Smooth muscle cell (in vitro differentiated cells): ENCODE data around the gene ERCC6L. TPM values are rescaled to one million over a fixed set of nuclear protein-coding genes. Genes with fewer than 3 reads are reported as not detected.

Experiments
- DNase-seq: peaks from one replicate; lab custom pipeline; 2025; ENCODE audit not compliant: unreplicated experiment; lab: John Stamatoyannopoulos, UW
- H2AFZ ChIP-seq: fragments of 200-600 bp; sonication (generic); 2 replicates; pipeline ENCODE4 v1.6.0; 2016; ENCODE audit warnings: antibody characterized with exemption, low read depth, mild to moderate bottlenecking
- H3F3A ChIP-seq: fragments of 200-600 bp; sonication (generic); 2 replicates; pipeline ENCODE4 v1.6.0; 2017; ENCODE audit warnings: antibody characterized with exemption, low read depth
- H3K27ac ChIP-seq: fragments of 200-600 bp; sonication (generic); 2 replicates; pipeline ENCODE4 v1.5.1; 2016; ENCODE audit warnings: low read depth, mild to moderate bottlenecking
- H3K27me3 ChIP-seq: fragments of 200-600 bp; sonication (generic); 2 replicates; pipeline ENCODE4 v1.6.1; 2016; ENCODE audit warnings: low read depth, mild to moderate bottlenecking
- H3K36me3 ChIP-seq: fragments of 200-600 bp; sonication (generic); 2 replicates; pipeline ENCODE4 v1.5.1; 2016; ENCODE audit warnings: low read depth
- H3K4me1 ChIP-seq: fragments of 200-600 bp; sonication (generic); 2 replicates; pipeline ENCODE4 v1.5.1; 2016; ENCODE audit warnings: low read depth
- H3K4me2 ChIP-seq: fragments of 200-600 bp; sonication (generic); 2 replicates; pipeline ENCODE4 v1.6.0; 2016; ENCODE audit warnings: mild to moderate bottlenecking
- H3K4me3 ChIP-seq: fragments of 200-600 bp; sonication (generic); 2 replicates; pipeline ENCODE4 v1.5.1; 2016; ENCODE audit warnings: mild to moderate bottlenecking
- H3K79me2 ChIP-seq: fragments of 200-600 bp; sonication (generic); 2 replicates; pipeline ENCODE4 v1.6.0; 2016; ENCODE audit warnings: low read depth, mild to moderate bottlenecking
- H3K9ac ChIP-seq: fragments of 200-600 bp; sonication (generic); 2 replicates; pipeline ENCODE4 v1.6.0; 2016; ENCODE audit warnings: low read depth
- H3K9me3 ChIP-seq: fragments of 200-600 bp; sonication (generic); replicated peaks from 2 replicates; pipeline ENCODE4 v1.5.1; 2016; ENCODE audit warnings: low read depth
- H4K20me1 ChIP-seq: fragments of 200-600 bp; sonication (generic); 2 replicates; pipeline ENCODE4 v1.6.0; 2016; ENCODE audit warnings: low read depth
- CTCF ChIP-seq: fragments of 200-600 bp; sonication (generic); IDR thresholded peaks from 2 replicates; pipeline ENCODE4 v1.5.1; 2017; ENCODE audit warnings: borderline replicate concordance, mild to moderate bottlenecking, antibody characterized with exemption; ENCODE audit not compliant: insufficient read depth, poor library complexity, severe bottlenecking
- WGBS: methylation state at CpG from one replicate; pipeline ENCODE4 v1.1.7; 2016; ENCODE audit warnings: low lambda C conversion rate; 5-methylcytosine and 5-hydroxymethylcytosine counted together
- polyA plus RNA-seq: library from polyadenylated mRNA; unstranded; fragments of >200 nt; fragmentation: Nextera tagmentation; extraction: Ambion mirVana; gene quantifications from 2 replicates; pipeline ENCODE4 v1.2.1, GENCODE V29; 2016
- total RNA-seq: library from RNA; depleted of rRNA; stranded (reverse); fragments of >200 nt; gene quantifications from 2 replicates; pipeline ENCODE4 v1.2.3, GENCODE V29; 2014

The ERCC6L gene
- total and polyA plus RNA-seq, 2 experiments from 2014 or later = 0.89 to 1.5 TPM

GRCh38 chrX:72208126-72208800, 30.6 kb downstream of the ERCC6L start:
- TF ChIP-seq CTCF = no peak
- no peak for DNase-seq
- Histone ChIP-seq H3K4me2 (no peak overlapping the region), H3K9me3 (no peaks in the 10 kb centered on the region), H3F3A (no peaks in the 10 kb centered on the region), H3K36me3 (no peaks in the 10 kb centered on the region), H2AFZ (no peak overlapping the region), H3K27me3 (no peaks in the 10 kb centered on the region), H3K79me2 (no peaks in the 10 kb centered on the region), H3K4me3 (no peak overlapping the region), H3K4me1 (no peaks in the 10 kb centered on the region), H3K27ac (no peak overlapping the region), H4K20me1 (no peaks in the 10 kb centered on the region), H3K9ac (no peak overlapping the region)
- WGBS = 85% methylated on average over 4 of the region's 4 CpGs

- no peak overlapping the region for H3K27ac ChIP-seq
- no peak overlapping the region for H3K9ac ChIP-seq
- no peaks in the 10 kb centered on the region for H3K36me3 ChIP-seq
- H4K20me1 ChIP-seq = no peaks in the 10 kb centered on the region
- H2AFZ ChIP-seq = no peak overlapping the region
- H3K4me1 ChIP-seq = peaks cover 5% of the 10 kb centered on the region
- H3F3A ChIP-seq = no peaks in the 10 kb centered on the region
- no peak for DNase-seq
- no peak for TF ChIP-seq CTCF
- 84% methylated on average over 4 of the region's 4 CpGs for WGBS
- H3K4me2 ChIP-seq = no peak overlapping the region
- H3K27me3 ChIP-seq = no peaks in the 10 kb centered on the region
- H3K4me3 ChIP-seq = no peak overlapping the region
- H3K9me3 ChIP-seq = no peaks in the 10 kb centered on the region
- no peaks in the 10 kb centered on the region for H3K79me2 ChIP-seq
Measured at GRCh38 chrX:72207366-72207765, 31.5 kb downstream of the ERCC6L start.

GRCh38 chrX:72205706-72206105, 33.1 kb downstream of the ERCC6L start:
- H3K9me3 ChIP-seq = no peaks in the 10 kb centered on the region
- H3K36me3 ChIP-seq = no peaks in the 10 kb centered on the region
- H3K27ac ChIP-seq = no peak overlapping the region
- H3K27me3 ChIP-seq = no peaks in the 10 kb centered on the region
- H3F3A ChIP-seq = no peaks in the 10 kb centered on the region
- no peak for DNase-seq
- no peak for TF ChIP-seq CTCF
- H3K4me1 ChIP-seq = peaks cover 5% of the 10 kb centered on the region
- WGBS = 71% methylated on average over 2 of the region's 2 CpGs
- no peak overlapping the region for H3K4me2 ChIP-seq
- H4K20me1 ChIP-seq = no peaks in the 10 kb centered on the region
- H3K4me3 ChIP-seq = no peak overlapping the region
- H3K79me2 ChIP-seq = no peaks in the 10 kb centered on the region
- H2AFZ ChIP-seq = no peak overlapping the region
- no peak overlapping the region for H3K9ac ChIP-seq

GRCh38 chrX:72203421-72203820, 35.4 kb downstream of the ERCC6L start:
- no peaks in the 10 kb centered on the region for H3K9me3 ChIP-seq
- no peaks in the 10 kb centered on the region for H3K36me3 ChIP-seq
- no peak overlapping the region for H3K4me2 ChIP-seq
- no peaks in the 10 kb centered on the region for H4K20me1 ChIP-seq
- TF ChIP-seq CTCF = no peak
- no peaks in the 10 kb centered on the region for H3F3A ChIP-seq
- H3K27me3 ChIP-seq = no peaks in the 10 kb centered on the region
- no peak overlapping the region for H3K4me3 ChIP-seq
- H3K79me2 ChIP-seq = no peaks in the 10 kb centered on the region
- H3K27ac ChIP-seq = no peak overlapping the region
- 70% methylated on average over 6 of the region's 6 CpGs for WGBS
- H2AFZ ChIP-seq = no peak overlapping the region
- H3K9ac ChIP-seq = no peak overlapping the region
- peaks cover 5% of the 10 kb centered on the region for H3K4me1 ChIP-seq
- DNase-seq = no peak
